CD4-positive, alpha-beta T cell treated with Interleukin-4 for 1 hour (primary cell): ENCODE data around the gene PPP1R14C.
"Not testable (repeated sequence)": the region's sequence is repeated elsewhere in the genome, so short reads cannot be mapped to it uniquely, and the experiment has no call there.

Experiments
- DNase-seq, 2 donors: peaks; one replicate each; pipeline ENCODE4 v3.0.0-alpha.2; 2020 to 2022

PPP1R14C gene

DNA sequence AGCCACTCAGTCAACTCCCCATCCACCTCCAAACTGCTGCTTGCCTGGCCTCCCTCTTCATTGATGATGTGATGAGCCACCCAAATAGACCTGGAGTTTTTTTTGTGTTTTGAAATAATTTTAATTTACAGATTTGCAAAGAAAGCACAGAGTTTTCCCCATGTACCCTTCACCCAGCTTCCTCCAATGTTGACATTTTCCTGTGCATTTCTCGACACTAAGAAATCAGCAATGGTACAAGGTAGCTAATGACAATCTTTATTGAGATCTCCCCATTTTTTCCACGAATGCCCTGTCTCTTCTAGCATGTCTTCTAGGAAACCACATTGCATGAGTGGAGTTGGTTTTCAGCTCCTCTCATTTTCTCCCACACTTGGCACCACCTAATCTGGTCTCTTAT is 30.1 kb downstream of the PPP1R14C start:
- DNase-seq, result no peak

DNA sequence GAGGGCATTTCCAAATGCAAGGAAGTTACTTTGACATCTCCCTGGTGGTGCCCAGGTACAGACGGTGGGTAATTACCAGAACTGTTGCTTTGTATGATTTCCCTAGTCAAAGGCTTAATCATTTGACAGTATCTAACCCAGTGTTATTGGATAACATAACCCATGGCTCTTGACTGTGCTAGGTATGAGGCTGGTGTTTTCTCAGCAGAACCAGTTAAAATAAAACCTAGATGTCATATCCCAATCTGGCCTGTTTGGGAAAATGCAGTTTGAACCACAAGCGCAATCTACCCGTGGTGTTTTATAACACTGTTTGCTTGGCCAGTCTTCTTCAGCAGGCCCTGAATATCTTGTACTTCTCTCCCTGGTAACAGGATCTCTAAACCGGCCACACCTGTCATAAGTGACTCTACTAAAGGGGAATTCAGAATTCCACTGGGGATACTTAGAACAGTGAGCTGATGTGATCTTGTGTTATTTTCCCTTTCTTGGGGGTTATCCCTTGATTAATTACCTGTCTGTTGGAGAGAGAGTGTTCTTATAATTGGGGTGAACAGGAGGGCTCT is 32.8 kb downstream of the PPP1R14C start:
- DNase-seq, result no peak

DNA sequence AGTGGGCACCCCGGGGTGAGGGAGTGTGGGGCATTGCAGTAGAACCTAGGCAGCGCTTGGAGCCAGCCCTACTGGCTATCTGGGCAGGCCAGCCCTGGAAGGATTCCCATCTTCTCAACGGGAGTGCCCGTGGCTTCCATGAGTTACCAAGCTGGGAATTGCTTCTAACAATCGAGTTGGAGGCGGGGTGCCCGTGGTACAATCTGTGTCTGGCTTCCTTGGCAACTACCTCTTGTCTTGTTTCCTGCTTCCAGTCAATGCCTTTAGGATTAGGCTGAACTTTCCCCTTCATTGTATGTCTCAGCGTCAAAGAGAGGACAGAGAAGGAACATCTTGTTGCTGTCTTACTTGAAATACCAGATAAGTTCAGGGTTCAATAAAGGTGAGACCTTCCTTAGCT is 33.3 kb downstream of the PPP1R14C start:
- DNase-seq, result no peak

DNA sequence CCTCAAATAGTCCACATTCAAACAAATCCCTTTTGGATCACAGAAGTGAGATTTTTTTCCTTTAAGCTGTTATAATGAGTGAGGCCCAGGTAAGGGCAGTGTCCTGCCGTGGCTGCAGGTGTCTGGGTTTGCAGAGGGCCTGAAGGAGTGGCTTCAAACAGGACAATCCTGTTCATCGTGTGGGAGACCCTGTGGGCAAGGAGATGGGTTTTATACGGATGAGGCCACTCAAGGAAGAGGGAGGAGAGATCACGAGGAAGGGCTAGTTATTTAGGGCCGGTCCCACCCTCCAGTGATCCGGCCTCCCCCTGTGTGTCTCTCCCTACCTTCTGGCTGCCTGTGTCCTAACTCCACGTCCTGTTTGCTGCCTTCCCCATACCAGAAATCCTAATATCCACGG is 33.8 kb downstream of the PPP1R14C start:
- no peak for DNase-seq

DNA sequence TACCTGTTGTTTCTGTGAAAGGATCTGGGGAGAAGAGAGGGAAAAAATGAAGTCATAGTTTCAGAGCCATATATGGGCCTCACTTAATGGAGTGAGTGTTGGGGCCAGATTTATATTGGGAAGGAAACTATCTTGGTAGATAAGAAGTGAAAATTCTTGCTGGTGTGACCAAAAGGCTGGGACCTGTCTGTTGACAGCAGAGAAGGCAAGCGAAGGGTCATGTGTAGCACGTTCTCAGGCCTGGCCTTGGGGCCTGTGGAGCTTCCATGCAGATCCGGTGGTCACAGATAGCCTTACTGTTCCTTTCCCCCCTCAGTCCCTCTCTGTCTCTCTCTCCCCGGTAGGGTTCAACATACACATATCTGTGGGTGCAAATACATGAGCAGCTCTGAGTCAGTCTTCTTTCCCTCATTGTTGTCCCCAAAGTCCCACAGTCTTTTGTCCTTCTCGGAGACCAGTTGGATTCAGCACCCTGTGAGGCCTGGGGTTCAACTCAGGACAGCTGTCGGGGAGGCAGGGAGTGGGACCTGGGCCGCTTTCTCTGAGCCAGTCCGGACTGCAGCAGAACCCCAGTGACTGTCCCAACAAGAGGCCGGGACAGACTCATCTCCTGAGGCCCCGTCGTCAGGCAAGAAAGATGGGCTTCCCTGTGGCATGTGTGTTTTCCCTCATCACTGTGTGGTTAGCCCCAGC is 34.6 kb downstream of the PPP1R14C start:
- DNase-seq, result no peak

DNA sequence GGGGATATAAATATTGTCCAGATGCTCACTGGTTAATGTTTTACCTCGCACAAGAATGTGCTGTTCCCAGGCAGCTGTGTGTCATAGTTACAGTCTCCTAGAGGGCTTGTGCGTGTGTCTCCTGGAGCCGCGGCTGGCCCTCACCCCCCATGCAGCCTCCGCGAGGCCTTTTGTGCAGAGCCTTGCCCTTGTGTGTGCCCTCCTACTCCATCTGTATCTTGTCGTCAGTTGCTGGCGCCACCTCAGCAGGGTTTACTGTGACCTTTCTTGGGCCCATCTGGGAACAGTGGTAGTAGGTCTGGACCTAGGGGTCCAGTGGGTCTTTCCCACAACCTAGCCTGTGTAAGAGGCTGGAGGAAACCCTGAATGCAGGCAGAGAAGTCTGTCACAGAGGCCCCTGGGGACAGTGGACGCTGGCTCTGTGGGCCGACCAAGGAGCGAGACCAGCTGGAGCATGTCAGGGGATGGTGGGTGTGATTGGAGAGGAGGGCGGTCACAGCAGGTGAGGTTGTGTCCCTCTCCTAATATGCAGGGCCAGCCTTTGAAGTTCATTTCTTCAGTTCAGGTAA is 35.2 kb downstream of the PPP1R14C start:
- no peak for DNase-seq

DNA sequence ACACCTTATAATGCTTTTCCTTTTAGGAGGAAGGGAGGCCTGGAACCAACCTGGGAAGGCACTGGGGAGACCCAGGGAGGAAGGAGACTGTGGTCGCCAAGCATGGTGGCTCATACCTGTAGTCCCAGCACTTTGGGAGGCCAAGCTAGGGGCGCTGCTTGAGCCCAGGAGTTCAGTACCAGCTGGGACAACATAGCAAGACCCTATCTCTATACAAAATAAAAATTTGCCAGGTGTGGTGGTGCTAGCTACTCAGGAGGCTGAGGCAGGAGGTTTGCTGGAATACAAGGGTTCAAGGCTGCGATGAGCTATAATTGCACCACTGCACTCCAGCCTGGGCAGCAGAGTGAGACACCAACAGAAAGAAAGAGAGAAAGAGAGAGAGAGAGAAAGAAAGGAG is 36.2 kb downstream of the PPP1R14C start:
- DNase-seq, result no peak

DNA sequence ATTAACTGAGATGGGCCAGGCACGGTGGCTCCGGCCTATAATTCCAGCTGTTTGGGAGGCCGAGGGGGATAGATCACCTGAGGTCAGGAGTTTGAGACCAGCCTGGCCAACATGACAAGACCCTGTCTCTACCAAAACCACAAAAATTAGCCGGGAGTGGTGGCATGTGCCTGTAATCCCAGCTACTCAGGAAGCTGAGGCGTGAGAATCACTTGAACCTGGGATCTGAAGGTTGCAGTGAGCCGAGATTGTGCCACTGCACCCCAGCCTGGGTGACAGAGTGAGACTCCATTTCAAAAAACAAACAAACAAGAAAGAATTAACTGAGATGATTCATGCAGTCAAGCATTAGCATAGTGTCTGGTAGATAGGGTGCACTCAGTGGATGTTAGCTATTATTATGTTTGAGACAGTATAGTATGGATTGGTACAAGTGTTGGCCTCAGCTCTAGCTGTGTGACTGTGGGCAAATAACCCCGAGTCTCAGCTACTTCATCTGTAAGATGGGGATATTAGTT is 37.1 kb downstream of the PPP1R14C start:
- not testable (repeated sequence) for DNase-seq

DNA sequence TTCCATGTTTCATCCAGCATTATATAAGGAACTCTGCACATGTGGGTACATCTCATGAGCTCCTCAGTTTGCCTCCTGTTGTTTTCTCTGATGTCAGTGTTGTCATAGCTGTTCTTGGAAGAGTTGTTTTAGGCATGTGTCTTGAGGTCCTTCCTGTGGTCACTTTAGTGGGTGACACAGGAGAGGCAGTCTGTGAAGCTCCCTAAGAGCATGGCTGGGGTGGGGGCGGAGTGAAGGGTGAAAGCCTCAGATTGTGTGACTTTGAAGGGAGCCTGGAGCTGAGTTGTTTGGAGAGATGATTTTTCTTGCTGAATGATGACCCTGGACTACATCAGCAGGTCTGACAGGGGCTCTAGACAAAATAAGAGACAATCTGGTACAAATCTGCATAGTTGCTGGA is 37.7 kb downstream of the PPP1R14C start:
- DNase-seq, result no peak

DNA sequence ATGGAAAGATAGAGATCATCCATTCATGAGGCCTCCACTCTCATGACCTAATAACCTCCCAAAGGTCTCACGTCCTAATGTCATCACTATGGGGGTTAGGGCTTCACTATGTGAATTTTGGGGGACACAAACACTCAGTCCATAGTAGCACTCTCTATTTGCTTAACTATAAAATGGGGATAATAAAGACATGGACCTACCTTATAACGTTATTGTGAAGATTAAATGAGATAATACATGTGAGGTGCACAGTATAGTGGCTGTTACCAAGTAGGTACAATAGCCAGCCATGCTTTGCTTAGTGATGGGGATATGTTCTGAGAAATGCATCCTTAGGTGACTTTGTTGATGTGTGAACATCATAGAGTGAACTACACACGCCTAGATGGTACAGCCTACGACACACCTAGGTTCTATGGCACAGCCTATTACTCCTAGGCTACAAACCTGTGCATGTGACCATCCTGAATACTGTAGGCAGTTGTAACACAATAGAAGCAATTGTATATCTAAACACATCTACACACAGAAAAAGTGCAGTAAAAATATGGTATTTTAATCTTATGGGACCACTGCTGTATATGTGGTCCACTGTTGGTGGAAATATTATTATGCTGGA is 39.7 kb downstream of the PPP1R14C start:
- DNase-seq, result no peak

DNA sequence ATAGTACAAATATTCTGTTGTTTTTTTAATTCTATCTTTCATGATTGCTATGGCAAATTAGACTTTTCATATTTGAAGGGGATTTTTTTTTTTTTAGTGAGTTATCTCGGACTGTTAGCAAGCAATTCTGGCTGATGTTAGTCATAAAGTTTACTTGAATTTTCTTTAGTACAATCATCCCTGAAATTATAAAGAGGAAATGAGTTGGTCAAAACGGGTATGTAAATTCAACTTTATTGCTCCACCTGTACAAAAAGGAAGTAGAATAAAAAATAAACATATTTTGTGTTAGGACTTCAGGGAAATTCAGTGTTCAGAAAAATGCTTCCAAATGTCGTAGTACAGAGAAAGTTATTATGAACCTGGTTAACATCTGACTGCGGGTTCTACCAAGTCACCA is 40.3 kb downstream of the PPP1R14C start:
- DNase-seq, result no peak

DNA sequence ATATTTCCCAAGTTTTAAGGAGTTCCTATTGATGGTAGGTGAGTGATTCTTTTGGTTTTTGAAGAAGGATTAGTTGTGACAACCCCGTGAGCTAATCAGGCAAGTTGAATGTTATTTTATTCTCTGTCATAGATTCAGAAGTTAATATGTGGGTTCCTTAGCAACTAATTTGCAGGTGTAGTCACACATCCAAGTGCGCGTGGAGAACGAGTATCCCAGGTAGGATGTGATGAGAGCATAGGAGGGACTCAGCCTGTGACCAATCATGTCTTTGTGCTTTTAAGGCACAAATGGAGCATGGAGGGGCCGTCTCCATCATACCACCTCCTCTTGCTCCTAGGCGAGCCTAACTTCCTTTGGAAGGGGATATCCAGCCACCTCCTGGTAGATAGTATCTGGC is 41.1 kb downstream of the PPP1R14C start:
- DNase-seq, result no peak

DNA sequence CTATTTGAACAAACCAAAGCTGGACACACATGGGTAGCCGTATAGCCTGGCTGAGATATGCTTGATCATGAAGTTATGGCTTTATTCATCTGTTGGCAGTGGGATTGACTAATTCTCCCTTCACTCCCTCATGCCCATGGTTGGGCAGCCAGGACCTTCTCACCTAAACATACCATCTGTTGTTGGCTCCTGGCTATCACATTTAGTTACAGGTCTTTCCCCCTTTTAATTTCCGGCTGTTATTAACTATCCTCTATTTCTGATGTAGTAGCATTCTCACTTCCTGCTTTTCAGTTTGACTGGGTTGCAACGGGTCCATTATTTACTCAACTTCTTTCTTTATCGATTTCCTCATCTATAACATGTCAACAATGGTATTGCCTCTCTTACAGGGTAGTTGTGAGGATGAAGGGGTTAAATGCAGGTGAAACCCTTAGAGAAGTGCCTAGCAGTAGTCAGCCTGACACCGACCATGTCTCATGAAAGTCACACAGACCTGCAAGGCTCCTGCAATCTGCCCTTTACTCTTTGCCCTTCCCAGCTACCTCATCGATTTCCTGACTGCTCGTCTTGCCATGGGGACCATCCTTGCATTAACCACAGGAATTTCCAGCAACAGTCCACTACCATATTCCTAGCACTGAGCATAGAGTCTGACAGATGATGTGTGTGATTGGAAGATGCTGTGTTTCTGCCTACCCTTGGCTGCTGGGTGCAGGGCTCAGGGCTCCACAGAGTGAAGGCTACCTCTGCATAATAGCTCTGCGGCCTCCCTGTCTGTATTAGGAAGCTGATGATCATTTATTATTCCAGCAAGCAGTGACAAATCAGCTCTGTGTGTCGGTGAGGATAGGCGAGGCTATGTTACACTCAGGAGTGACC is 42.2 kb downstream of the PPP1R14C start:
- no peak for DNase-seq

DNA sequence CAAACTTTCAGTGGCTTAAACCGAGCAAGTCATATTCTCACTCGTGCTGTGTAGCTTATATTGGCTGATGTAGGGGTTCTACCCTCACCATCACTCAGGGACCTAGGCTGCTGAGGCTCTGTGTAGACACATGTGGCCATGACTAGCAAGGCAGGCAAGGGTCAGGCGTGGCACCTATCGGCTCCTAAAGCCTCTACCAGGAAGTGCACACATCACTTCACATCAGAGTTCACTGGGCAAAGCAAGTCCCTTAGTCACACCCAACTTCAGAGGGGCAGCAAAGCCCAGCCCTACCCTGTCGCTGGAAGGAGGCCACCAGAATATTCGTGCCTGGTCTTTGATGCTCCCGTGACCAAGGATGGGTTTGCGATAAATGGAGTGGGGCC is 42.9 kb downstream of the PPP1R14C start:
- no peak for DNase-seq

DNA sequence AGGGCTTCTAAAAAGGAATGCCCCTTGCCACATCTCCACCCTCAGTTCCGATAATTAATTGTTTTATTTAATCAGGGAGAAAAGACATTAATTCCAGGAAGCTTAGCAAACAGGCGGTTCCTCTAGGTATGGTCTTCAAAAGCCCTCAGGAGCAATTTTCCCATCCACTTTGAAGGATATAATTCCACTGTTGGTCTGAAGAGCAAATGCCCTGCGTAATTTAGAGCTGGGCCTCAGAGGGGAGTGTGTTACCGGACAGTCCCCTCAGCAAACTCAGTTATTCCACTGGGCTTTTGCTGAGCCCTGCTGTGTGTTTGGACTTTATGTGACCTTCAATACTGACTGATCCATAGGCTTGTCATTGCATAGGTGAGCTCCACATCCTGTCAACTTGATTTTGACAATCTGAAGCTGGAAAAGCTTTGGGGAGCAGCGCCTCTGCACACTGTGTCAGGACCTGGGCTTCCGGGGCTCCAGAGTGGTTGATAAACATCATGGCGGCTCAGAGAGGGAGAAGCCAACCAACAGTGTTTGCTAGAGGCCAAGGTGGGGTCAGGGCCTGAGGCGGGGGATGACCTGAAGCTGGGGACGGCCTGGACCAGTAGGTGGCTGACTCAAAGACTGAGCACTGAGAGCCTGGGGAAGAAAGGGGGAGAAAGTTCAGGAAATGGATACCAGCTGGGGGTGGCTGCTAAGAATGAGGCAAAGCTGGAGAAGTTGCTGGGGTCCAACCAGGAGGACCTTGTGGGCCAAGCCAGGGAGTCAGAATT is 43.5 kb downstream of the PPP1R14C start:
- no peak for DNase-seq

DNA sequence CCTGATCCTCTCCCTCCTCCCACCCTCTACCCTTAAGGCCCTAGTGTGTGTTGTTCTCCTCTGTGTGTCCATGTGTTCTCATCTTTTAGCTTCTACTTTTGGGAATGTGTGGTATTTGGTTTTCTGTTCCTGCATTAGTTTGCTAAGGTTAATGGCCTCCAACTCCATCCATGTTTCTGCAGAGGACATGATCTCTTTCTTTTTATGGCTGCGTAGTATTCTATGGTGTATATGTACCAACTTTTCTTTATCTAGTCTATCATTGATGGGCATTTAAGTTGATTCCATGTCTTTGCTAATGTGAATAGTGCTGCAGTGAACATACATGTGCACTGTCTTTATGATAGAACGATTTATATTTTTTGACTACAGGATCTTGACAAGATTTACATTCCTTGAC is 44.6 kb downstream of the PPP1R14C start:
- not testable (repeated sequence) for DNase-seq

DNA sequence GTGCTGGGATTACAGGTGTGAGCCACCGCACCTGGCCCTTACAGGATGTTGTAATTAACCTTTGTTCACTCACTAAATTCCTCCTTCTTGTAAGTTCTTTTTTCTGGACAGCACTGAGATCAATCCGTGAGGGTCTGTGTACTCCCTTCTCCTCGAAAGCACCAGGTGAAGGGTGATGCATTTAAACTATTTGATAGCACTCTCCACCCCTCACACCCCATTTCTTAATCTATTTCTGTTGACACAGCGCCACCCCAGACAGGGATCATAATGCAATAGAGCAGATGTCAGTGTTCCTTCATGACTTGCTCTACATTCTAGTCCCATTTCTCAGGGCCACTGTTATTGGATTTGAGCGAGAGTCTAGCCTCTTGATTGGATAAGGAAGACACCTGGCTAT is 46.3 kb downstream of the PPP1R14C start:
- DNase-seq, result no peak

DNA sequence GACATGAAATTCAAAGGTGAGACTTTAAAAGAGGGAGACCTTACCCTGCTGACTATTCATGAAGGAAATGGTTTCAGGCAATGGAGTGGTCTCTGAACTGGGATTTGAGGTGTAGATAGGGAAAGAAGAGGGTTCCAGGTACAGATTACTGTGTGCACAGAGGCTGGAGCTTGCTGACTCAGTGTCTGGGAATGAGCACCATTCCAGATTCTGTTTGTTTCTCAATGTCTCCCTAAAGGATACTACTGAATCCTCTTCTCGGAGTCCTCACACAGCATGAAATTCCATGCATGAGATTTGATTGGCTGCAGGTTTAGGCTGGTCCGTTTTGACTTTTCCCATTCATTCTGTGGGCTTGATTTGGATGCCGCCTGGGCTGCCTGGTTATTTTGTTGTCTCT is 49.0 kb downstream of the PPP1R14C start:
- DNase-seq, result no peak

DNA sequence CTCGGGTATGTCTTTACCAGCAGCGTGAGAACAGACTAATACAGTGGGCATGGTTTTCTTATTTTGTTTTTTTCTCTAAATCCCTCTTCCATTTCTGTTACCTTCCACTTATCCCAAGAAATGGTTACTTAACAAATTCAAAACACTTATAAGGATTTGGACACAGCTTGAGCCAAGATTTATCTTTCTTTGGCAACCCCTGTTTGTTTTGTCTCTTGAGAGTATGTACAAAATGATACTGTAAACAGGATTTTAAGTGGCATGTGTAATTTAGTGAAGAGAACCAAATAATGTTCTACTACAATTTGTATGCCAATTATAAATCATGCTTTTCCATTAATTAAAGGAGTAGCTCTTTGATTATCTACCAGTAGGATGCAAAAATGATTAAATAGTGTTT is 51.4 kb downstream of the PPP1R14C start:
- DNase-seq, result no peak

DNA sequence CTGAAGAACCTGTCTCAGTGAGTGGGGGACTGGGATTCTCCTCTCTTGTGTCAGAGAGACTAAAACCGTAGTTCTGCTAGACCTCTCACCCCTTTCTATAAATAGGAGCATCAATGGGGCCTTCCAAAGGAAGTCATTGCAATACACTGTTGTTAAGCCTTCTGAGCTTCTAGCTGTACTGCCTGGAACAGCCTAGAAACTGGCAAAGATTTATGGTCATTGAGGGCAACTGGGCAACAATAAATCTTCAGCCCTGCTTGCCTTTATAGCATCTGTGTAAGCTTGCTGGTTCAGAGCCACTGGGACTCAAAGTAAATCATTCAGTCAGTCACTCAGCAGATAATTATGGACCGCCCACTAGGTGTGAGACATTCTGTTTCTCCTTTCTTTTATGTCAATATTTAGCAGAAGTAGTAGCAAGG is 53.2 kb downstream of the PPP1R14C start:
- DNase-seq, result no peak

DNA sequence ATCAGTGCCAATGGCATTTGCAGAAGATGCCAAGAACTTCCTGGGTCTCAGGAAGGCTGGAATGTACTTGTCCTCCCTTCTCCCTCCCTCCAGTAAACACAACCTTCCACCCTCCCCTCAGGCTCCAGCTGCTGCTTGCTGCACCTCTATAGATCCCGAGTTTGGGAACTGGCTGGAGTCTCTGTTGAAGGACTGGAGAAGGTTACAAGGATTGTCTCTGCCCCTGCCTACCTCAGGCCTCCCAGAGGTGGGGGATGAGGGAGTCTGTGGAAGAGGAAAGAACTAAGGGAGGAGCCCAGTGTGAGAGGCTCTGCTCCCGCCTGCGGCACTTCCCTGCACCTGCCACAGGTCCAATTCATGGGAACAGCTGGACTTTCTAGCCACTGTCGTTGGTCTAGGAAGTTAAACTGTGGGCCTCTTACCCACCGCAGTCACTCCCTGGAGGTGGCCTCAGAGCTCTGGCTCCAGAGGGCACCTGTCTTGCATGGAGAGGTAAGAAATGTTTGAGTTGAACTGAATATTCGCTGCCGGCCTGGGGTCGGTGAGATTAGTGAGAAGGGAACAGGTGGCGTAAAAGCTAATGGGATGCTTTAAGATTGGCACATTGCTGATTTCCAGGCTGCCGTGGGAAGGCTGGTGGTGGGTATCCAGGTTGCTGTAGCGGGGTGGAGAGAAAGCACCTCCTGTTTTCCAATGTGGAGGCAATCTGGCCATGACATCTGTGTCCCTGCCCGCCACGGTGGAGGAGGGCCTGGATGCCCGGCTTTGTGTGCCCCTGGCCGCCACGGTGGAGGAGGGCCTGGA is 54.3 kb downstream of the PPP1R14C start:
- no peak for DNase-seq
